A673 (cell line): ENCODE data around the gene RASSF8. TPM values are rescaled to one million over a fixed set of nuclear protein-coding genes. Genes with fewer than 3 reads are reported as not detected.

Source experiments
- BruUV-seq: library from RNA; stranded (reverse); fragments of 400-500 nt; replicated peaks from 2 replicates; lab custom pipeline; 2021; lab: Mats Ljungman, UMichigan
- CTCF ChIA-PET: fragments of 300-600 bp; sonication (Branson Sonifier 250); formaldehyde crosslinking; loops from one replicate; lab custom pipeline; 2022; ENCODE audit warnings: antibody characterized with exemption; lab: Charles Lee
- POLR2A ChIA-PET: fragments of 300-600 bp; sonication (Branson Sonifier 250); formaldehyde crosslinking; loops from one replicate; lab custom pipeline; 2022; ENCODE audit warnings: antibody characterized with exemption; ENCODE audit not compliant: low non-redundant PET; lab: Charles Lee
- DNase-seq: peaks from one replicate; pipeline ENCODE4 v3.0.0-alpha.2; 2015; ENCODE audit warnings: low spot score
- H3K27ac ChIP-seq: fragments of 200-600 bp; sonication (generic); 2 replicates; pipeline ENCODE4 v1.5.1; 2016; ENCODE audit warnings: mixed run types, low read depth, mild to moderate bottlenecking, mixed read lengths, antibody characterized with exemption, low read length; ENCODE audit not compliant: poor library complexity, severe bottlenecking
- H3K27me3 ChIP-seq: fragments of 200-600 bp; sonication (generic); replicated peaks from 2 replicates; pipeline ENCODE4 v1.6.1; 2017; ENCODE audit warnings: mixed run types, low read depth, mild to moderate bottlenecking, mixed read lengths, antibody characterized with exemption, low read length; ENCODE audit not compliant: insufficient read depth, poor library complexity
- H3K36me3 ChIP-seq: fragments of 200-600 bp; sonication (generic); 2 replicates; pipeline ENCODE4 v1.6.1; 2016; ENCODE audit warnings: mixed run types, mild to moderate bottlenecking, mixed read lengths, antibody characterized with exemption, low read length; ENCODE audit not compliant: insufficient read depth, poor library complexity, severe bottlenecking
- H3K4me1 ChIP-seq: fragments of 200-600 bp; sonication (generic); 2 replicates; pipeline ENCODE4 v1.6.1; 2017; ENCODE audit warnings: mixed run types, mild to moderate bottlenecking, mixed read lengths, antibody characterized with exemption, low read length; ENCODE audit not compliant: insufficient read depth, poor library complexity, severe bottlenecking
- H3K4me3 ChIP-seq: fragments of 200-600 bp; sonication (generic); 2 replicates; pipeline ENCODE4 v1.5.1; 2016; ENCODE audit warnings: low read depth, mixed run types, mild to moderate bottlenecking, mixed read lengths, low read length; ENCODE audit not compliant: poor library complexity, severe bottlenecking
- H3K9me3 ChIP-seq: fragments of 200-600 bp; sonication (generic); 2 replicates; pipeline ENCODE4 v1.6.1; 2016; ENCODE audit warnings: mixed run types, low read depth, mild to moderate bottlenecking, mixed read lengths, antibody characterized with exemption, low read length; ENCODE audit not compliant: poor library complexity, severe bottlenecking
- CTCF ChIP-seq: fragments of 300-800, 200-600 bp; sonication (generic); conservative IDR thresholded peaks from 2 replicates; pipeline ENCODE4 v1.5.1; 2017; ENCODE audit warnings: low read depth, mild to moderate bottlenecking, antibody characterized with exemption, low read length, moderate library complexity, mixed read lengths
- EZH2 ChIP-seq: fragments of 200-600 bp; sonication (generic); IDR thresholded peaks from 2 replicates; pipeline ENCODE4 v1.6.1; 2017; ENCODE audit warnings: borderline replicate concordance, low read depth, mild to moderate bottlenecking, mixed read lengths, antibody characterized with exemption, low read length; ENCODE audit not compliant: poor library complexity, severe bottlenecking
- intact Hi-C: fragments of 100-400 bp; cut with micrococcal nuclease; formaldehyde crosslinking; loops from one replicate; pipeline ENCODE4 v1.10.0; 2022; ENCODE audit not compliant: unreplicated experiment
- total RNA-seq: library from RNA; stranded (reverse); gene quantifications from 2 replicates; pipeline ENCODE4 v1.2.3, GENCODE V29; 2021

RASSF8 gene
- total RNA-seq, 1 experiment from 2014 or later, result 23.1 TPM

- H3K27ac ChIP-seq, result no peak overlapping the region
- no peak overlapping the region for H3K4me3 ChIP-seq
- H3K27me3 ChIP-seq, result no peaks in the 10 kb centered on the region
- CTCF ChIA-PET, result interaction anchor here (0.6 to 0.7 kb wide), 2 partner anchors 118 to 683 kb away, joined by 5 to 6 read pairs; no protein-coding TSS in a partner anchor
- peaks cover 30% of the 10 kb centered on the region for H3K4me1 ChIP-seq
- no peaks in the 10 kb centered on the region for H3K36me3 ChIP-seq
- TF ChIP-seq EZH2 (no peak), CTCF (no peak)
- BruUV-seq, result no TSS peak
- H3K9me3 ChIP-seq, result peaks cover 9% of the 10 kb centered on the region
- intact Hi-C loops, result no loop called here
- no peak for DNase-seq
- POLR2A ChIA-PET, result no interaction called here
Observed at GRCh38 chr12:26000898-26001297, 42.4 kb downstream of the RASSF8 start.

GRCh38 chr12:26001530-26001929 lies 43.0 kb downstream of the RASSF8 start:
- H3K36me3 ChIP-seq, result no peaks in the 10 kb centered on the region
- peak; percentile 37 for DNase-seq
- H3K4me1 ChIP-seq, result peaks cover 24% of the 10 kb centered on the region
- TF ChIP-seq CTCF (peak; percentile 41; the same call in 1 of the 2 replicates), EZH2 (no peak)
- no peaks in the 10 kb centered on the region for H3K27me3 ChIP-seq
- ChIA-PET POLR2A (no interaction called here), CTCF (interaction anchor here (0.6 to 0.7 kb wide), 2 partner anchors 117 to 684 kb away, joined by 5 to 6 read pairs; no protein-coding TSS in a partner anchor)
- intact Hi-C loops, result no loop called here
- no peak overlapping the region for H3K27ac ChIP-seq
- H3K9me3 ChIP-seq, result peaks cover 9% of the 10 kb centered on the region
- no TSS peak for BruUV-seq
- H3K4me3 ChIP-seq, result no peak overlapping the region

GRCh38 chr12:26003065-26003464 lies 44.6 kb downstream of the RASSF8 start:
- DNase-seq, result no peak
- no peaks in the 10 kb centered on the region for H3K36me3 ChIP-seq
- intact Hi-C loops, result no loop called here
- no peak overlapping the region for H3K27ac ChIP-seq
- TF ChIP-seq CTCF, result no peak
- no peak for TF ChIP-seq EZH2
- H3K4me1 ChIP-seq, result peaks cover 19% of the 10 kb centered on the region
- BruUV-seq, result no TSS peak
- H3K27me3 ChIP-seq, result no peaks in the 10 kb centered on the region
- CTCF ChIA-PET, result no interaction called here
- H3K9me3 ChIP-seq, result peaks cover 9% of the 10 kb centered on the region
- no peak overlapping the region for H3K4me3 ChIP-seq
- POLR2A ChIA-PET, result no interaction called here
